Mucosa of descending colon (tissue), 3 donors: ENCODE results near the gene MSH3. TPM values are rescaled to one million over a fixed set of nuclear protein-coding genes. Genes with fewer than 3 reads are reported as not detected.

Experiments
- ATAC-seq: fragments of 200-7000 bp; cut with Tn5 transposase; one replicate; pipeline ENCODE4 v1.9.1; 2020; ENCODE audit warnings: mild to moderate bottlenecking, moderate library complexity
- DNase-seq, 3 donors: peaks; one replicate each; pipeline ENCODE4 v3.0.0-alpha.2; 2020
- H3K36me3 ChIP-seq: fragments of 200-600 bp; one replicate; pipeline ENCODE4 v1.8.0; 2021; ENCODE audit warnings: low read depth, mild to moderate bottlenecking
- H3K4me1 ChIP-seq: fragments of 200-600 bp; one replicate; pipeline ENCODE4 v1.8.0; 2021; ENCODE audit warnings: low read depth, mild to moderate bottlenecking
- H3K4me3 ChIP-seq: fragments of 200-600 bp; one replicate; pipeline ENCODE4 v1.8.0; 2021; ENCODE audit warnings: mild to moderate bottlenecking
- H3K9me3 ChIP-seq: fragments of 200-600 bp; one replicate; pipeline ENCODE4 v1.8.0; 2021; ENCODE audit warnings: mild to moderate bottlenecking
- intact Hi-C, 2 donors: fragments of 100-400 bp; cut with DNase I in 1 of 2; cut with micrococcal nuclease in 1 of 2; formaldehyde crosslinking; loops; one replicate each; pipeline versions ENCODE4 v1.11.0 to v1.11.1; 2022; cut with DNase I, micrococcal nuclease
- total RNA-seq, 3 donors: library from RNA; stranded (reverse); fragmentation: NEBNext Ultra II Directional in 2 of 3; extraction: Animal tissue kit (Norgen Biotek cat#: 25700) in 2 of 3; gene quantifications; one replicate each; pipeline versions ENCODE4 v1.2.1 to v1.2.4, GENCODE V29; 2021 to 2023
- TF ChIP-seq, protein P1 (sequence below): fragments of 200-600 bp; IDR thresholded peaks from one replicate; pipeline ENCODE4 v1.8.0; 2022; ENCODE audit warnings: antibody characterized with exemption, mild to moderate bottlenecking
- donor health status: DM: no; HTN: no; CAD: no; lungs with moderate emphysema.
- donor health status: DM: no; HTN: no; CAD: no.
- donor health status: DM: no; HTN: yes; CAD: no.

Gene MSH3
- total RNA-seq, 3 donors from 2014 or later: 16.8 to 20.0 (median 17.1) TPM

DNA sequence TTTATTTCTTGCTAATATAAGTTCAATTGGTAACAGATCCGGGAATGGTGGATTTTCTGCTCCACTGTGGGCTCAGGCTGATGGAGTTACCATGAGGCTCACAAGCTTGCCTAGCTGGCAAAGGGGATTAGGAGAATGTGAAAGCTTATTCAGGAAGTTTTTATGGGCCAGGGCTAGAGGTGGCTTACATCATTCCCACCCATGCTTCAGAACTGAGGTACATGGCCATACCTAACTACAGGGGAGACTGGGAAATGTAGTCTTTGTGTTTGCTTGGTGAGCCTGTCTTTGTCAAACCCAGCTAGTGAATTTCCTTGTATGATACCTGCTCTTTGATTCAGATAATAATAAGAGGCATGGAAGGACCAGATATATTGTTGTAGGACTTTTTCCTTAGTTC, 106.2 kb downstream of the MSH3 start:
- H3K9me3 ChIP-seq: no peaks in the 10 kb centered on the region
- ATAC-seq: no peak
- H3K4me3 ChIP-seq: no peak overlapping the region
- TF ChIP-seq, protein P1, sequence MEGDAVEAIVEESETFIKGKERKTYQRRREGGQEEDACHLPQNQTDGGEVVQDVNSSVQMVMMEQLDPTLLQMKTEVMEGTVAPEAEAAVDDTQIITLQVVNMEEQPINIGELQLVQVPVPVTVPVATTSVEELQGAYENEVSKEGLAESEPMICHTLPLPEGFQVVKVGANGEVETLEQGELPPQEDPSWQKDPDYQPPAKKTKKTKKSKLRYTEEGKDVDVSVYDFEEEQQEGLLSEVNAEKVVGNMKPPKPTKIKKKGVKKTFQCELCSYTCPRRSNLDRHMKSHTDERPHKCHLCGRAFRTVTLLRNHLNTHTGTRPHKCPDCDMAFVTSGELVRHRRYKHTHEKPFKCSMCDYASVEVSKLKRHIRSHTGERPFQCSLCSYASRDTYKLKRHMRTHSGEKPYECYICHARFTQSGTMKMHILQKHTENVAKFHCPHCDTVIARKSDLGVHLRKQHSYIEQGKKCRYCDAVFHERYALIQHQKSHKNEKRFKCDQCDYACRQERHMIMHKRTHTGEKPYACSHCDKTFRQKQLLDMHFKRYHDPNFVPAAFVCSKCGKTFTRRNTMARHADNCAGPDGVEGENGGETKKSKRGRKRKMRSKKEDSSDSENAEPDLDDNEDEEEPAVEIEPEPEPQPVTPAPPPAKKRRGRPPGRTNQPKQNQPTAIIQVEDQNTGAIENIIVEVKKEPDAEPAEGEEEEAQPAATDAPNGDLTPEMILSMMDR: no peak
- no peaks in the 10 kb centered on the region for H3K4me1 ChIP-seq
- DNase-seq: no peak
- intact Hi-C loops: no loop called here
- H3K36me3 ChIP-seq: no peaks in the 10 kb centered on the region

DNA sequence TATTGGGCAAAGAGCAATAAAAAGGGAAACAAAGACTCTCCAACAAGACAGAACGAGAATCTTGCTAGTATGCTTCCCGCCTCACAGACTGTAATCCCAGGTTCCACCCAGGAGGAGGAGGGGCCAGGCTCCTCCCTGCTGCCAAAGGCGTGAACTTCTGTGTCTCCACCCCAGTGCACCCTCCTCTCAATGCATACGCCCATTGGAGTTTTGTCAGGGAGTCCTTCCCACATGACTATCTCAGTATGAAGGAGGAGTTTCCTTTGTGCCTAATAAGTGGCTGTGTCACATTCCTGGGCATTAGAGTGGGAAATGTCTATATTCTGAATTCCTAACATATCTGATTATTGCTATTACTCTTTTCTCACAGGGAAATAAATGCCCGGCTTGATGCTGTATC, 106.7 kb downstream of the MSH3 start:
- Histone ChIP-seq H3K36me3 (no peaks in the 10 kb centered on the region), H3K9me3 (no peaks in the 10 kb centered on the region), H3K4me1 (no peaks in the 10 kb centered on the region), H3K4me3 (no peak overlapping the region)
- TF ChIP-seq, protein P1: no peak
- no peak for DNase-seq
- ATAC-seq: no peak
- intact Hi-C loops: no loop called here

DNA sequence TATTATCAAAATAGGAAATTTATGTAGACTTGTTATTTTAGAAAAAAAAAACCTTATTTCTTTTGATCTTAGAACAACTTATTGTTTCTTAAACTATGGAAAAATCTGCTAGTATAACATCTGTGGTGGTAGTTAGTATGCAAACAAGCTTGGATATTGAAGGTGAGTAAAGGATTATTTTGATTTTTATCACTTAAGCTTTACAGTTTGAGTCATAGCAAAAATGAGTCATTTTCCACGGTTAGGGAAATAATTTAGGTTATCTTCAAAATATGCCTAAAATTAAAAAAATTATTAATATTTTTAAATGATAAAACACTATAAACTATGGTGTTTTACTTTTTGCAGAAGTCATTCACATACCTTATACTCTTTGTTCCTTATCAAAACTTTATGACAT, 107.5 kb downstream of the MSH3 start:
- DNase-seq (no peak), ATAC-seq (no peak)
- Histone ChIP-seq H3K36me3 (no peaks in the 10 kb centered on the region), H3K4me3 (no peak overlapping the region), H3K9me3 (no peaks in the 10 kb centered on the region), H3K4me1 (no peaks in the 10 kb centered on the region)
- intact Hi-C loops: no loop called here
- TF ChIP-seq, protein P1: no peak

DNA sequence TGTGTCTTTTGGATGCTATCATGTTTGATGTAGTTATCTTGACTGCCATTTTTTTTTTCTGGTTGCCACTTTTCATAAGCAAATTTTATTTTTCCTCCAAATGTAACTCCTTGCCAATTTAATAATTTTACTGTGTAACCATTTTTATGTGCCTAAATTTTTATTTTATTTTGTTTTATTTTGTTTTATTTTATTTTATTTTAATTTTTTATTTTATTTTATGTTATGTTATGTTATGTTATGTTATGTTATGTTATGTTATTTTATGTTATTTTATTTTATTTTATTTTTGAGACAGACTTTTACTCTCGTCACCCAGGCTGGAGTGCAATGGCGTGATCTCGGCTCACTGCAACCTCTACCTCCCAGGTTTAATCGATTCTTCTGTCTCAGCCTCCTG, 108.1 kb downstream of the MSH3 start:
- Histone ChIP-seq H3K9me3 (no peaks in the 10 kb centered on the region), H3K4me3 (no peak overlapping the region), H3K4me1 (no peaks in the 10 kb centered on the region), H3K36me3 (no peaks in the 10 kb centered on the region)
- intact Hi-C loops: no loop called here
- TF ChIP-seq, protein P1: no peak
- ATAC-seq: no peak
- DNase-seq: no peak

DNA sequence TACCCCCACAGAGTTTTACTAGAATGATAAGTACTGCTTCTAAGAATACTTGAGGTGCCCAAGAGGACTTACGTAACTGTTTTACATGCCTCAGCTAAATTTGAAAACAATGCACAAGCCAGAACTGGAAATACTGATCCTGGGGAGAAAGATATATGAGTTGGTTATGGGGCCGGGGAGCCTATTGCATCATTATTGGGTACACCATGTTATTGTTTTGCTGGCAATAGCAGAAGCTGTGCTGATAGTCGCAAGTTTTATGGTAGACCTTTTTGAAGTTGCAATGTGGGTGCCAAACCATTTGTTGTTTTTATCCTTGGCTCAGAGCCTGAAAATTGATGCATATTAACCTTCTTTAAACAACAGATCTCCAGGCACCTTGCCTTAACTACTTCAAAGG, 108.8 kb downstream of the MSH3 start:
- no peak for ATAC-seq
- TF ChIP-seq, protein P1: no peak
- intact Hi-C loops: no loop called here

DNA sequence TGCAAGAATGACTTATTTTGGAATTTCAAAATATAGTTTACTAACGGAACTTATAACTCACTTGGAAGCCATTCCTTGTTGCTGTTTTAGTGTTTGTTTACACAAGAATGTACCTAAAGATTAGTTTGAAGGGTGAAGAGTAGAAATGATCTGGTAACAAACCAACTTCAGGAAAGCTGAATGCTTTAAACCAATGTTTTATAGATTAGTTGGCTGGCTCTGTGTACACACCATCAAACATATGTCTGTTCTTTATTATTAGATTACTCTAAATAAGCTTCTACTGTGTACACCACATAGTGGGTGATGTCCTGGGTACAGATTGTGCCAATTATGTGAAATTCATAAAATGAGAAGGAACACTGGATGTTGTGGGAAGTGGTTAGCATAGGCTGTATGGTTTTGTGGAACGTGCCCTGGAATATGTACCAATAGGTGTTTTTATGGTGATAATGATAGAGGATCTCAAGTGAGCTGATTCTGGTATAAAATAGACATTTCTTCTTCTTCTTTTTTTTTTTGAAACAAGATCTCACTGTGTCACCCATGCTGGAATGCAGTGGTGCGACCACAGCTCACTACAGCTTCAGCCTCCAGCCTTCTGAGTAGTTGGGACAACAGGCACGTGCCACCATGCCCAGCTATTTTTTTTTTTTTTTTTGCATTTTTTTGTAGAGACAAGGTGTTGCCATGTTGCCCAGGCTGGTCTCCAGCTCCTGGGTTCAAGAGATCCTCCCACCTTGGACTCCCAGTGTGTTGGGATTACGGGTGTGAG, 109.6 kb downstream of the MSH3 start:
- no peaks in the 10 kb centered on the region for H3K9me3 ChIP-seq

More for the DNA sequence above, 108.8 kb downstream of the MSH3 start:
- Histone ChIP-seq H3K4me3 (no peak overlapping the region), H3K9me3 (no peaks in the 10 kb centered on the region), H3K36me3 (no peaks in the 10 kb centered on the region), H3K4me1 (no peaks in the 10 kb centered on the region)
- no peak for DNase-seq

More for the DNA sequence above, 109.6 kb downstream of the MSH3 start:
- TF ChIP-seq, protein P1: no peak
- ATAC-seq: no peak
- no peak overlapping the region for H3K4me3 ChIP-seq
- no peak for DNase-seq
- no peaks in the 10 kb centered on the region for H3K36me3 ChIP-seq
- intact Hi-C loops: no loop called here
- H3K4me1 ChIP-seq: no peaks in the 10 kb centered on the region
